ENCODE data around the gene PCGF3.
"Not testable (repeated sequence)": the region's sequence is repeated elsewhere in the genome, so short reads cannot be mapped to it uniquely, and the experiment has no call there.

Gene PCGF3

DNA sequence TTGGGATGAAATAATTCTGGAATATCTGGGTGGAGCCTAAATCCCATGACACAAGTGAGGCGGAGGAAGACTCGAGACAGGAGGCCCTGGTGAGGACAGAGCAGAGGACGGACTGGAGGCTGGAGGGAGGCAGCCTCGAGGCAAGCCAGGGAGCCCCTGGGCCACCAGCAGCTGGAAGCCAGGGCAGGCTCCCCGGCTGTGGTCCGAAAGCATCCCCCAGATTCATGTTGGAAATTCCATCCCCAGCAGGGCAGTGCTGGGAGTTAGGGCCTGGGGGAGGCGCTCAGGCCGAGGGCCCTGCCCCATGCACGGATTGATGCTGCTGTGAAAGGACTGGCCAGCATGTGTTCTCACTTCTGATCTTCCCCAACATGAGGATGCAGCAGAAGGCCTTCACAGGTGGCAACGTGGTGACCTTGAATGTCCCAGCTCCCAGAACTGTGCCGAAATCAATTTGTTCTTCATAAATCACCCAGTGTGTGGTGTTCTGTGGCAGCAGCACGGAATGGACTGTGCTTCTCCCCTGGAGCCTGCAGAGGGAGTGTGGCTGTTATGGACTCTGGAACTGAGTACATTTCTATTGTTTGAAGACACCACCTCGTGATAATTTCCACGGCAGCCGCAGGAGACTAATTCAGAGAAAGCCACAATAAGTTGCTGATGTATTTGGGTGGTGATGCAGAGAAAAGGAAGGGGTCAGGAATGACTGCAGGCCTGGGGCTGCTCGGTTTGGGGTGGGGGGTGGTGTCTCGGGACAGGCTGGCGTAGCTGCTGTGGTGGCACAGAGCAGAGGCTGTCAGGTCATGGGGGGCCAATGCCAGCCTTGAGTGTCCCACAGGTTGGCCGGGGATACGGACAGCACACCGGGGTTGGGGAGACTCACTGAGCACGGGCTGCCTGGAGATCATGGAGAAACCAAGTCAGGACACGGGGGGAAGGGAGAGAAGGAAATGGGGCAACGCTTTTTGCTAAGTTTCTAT lies 56.9 kb downstream of the PCGF3 start:
- DNase-seq (ENCODE audit: low read depth, low spot score), result no peak

GRCh38 chr4:763191-763810 lies 57.7 kb downstream of the PCGF3 start:
- no peak for DNase-seq (ENCODE audit: low read depth, low spot score)

- DNase-seq (ENCODE audit: low read depth, low spot score), result no peak
These were observed 58.3 kb downstream of the PCGF3 start for GRCh38 chr4:763922-764321.

GRCh38 chr4:764405-765169 lies 59.0 kb downstream of the PCGF3 start:
- DNase-seq (ENCODE audit: low read depth, low spot score), result no peak

- DNase-seq (ENCODE audit: low read depth, low spot score), result no peak
These were observed 60.5 kb downstream of the PCGF3 start for GRCh38 chr4:766152-766515.

GRCh38 chr4:766559-767283 lies 61.1 kb downstream of the PCGF3 start:
- DNase-seq (ENCODE audit: low read depth, low spot score), result no peak

- no peak for DNase-seq (ENCODE audit: low read depth, low spot score)
These were observed 62.4 kb downstream of the PCGF3 start for GRCh38 chr4:768076-768475.

- no peak for DNase-seq (ENCODE audit: low read depth, low spot score)
These were observed 63.4 kb downstream of the PCGF3 start for GRCh38 chr4:768995-769394.

DNA sequence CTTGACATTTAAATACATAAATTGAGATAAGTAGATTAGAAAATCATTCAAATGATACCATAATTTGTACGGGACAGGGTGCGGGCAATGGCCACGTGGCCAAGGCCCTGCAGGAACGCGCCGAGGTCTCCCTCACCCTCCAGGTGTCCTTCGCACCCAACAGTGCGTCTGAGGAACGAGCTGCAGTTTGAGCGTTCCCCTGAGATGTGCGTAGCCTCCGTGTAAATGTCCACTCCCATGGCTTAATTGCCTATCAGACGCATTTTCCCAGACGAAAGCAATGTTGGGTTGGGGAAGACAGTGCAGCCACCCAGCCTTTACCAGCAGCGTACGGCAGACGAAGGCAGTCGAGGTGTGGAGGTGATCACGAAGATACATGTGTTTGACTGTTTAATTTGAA lies 63.9 kb downstream of the PCGF3 start:
- DNase-seq (ENCODE audit: low read depth, low spot score), result no peak

DNA sequence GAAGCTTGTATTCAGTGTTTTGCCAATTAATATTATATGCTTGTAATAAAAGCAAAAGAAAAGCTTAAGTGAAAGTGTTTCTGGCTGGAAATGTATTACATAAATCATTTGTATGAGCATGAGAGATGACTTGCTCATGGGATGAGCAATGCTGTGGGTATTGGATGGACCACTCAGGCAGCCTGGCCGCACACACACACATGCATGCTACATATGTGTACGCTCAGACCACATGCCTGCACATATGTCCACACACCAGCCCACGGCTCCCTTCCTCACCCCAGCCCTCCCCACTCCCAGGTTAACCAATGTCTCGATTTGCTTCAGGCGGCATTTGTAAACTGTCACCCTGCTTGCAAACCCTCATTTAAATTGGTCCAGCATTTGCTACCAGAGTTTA lies 64.4 kb downstream of the PCGF3 start:
- DNase-seq (ENCODE audit: low read depth, low spot score), result no peak

- no peak for DNase-seq (ENCODE audit: low read depth, low spot score)
These were observed 65.8 kb downstream of the PCGF3 start for GRCh38 chr4:771464-771863.

DNA sequence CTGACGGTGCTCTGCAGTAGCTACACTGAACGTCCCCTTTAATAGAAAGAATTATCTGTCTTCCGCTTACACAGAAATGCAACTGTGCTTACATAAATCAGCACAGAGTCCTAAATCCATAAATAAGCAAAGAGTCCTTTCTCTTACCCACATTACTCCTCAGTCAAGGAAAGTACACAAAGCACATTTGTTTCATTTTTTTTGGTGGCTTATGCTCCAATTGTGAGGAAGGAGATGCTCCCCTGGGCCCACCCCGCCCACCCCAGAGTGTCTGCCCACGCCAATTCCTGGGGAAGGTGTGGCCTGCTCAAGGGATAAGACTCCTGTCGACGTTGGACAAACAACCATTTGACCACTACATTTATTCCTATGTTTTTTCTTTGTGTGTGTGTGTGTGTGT lies 66.5 kb downstream of the PCGF3 start:
- DNase-seq (ENCODE audit: low read depth, low spot score), result no peak

DNA sequence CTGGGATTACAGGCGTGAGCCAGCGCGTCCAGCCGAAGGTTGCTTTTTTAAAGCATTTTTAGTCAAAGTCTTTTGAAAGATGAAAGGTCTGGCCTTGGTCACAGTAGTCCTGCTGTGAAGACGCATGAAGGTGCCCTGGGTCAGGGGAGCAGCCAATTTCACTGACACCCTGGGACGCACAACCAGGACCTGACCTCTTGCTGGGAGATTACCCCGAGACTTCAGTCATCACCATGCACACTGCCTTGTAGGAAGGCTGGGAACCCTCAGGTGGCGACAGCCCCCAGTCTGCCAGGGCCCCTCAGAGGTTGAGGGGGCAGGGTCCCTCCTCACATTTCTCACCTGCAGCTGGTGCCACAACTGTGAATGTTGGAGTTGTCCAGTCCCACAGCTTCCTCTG lies 67.1 kb downstream of the PCGF3 start:
- no peak for DNase-seq (ENCODE audit: low read depth, low spot score)

- DNase-seq (ENCODE audit: low read depth, low spot score), result no peak
These were observed 67.6 kb downstream of the PCGF3 start for GRCh38 chr4:773214-773613.

DNA sequence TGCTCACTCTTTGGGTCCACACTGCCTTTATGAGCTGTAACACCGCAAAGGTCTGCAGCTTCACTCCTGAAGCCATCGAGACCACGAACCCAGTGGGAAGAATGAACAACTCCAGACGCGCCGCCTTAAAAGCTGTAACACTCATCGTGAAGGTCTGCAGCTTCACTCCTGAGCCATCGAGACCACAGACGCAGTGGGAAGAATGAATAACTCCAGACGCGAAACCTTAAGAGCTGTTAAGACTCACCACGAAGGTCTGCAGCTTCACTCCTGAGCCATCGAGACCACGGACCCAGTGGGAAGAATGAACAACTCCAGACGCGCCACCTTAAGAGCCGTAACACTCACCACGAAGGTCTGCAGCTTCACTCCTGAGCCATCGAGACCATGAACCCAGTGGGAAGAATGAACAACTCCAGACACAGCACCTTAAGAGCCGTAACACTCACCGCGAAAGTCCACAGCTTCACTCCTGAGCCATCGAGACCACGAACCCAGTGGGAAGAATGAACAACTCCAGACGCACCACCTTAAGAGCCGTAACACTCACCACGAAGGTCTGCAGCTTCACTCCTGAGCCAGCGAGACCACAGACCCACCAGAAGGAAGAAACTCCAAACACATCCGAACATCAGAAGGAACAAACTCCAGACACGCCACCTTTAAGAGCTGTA lies 68.9 kb downstream of the PCGF3 start:
- DNase-seq (ENCODE audit: low read depth, low spot score), result not testable (repeated sequence)

- not testable (repeated sequence) for DNase-seq (ENCODE audit: low read depth, low spot score)
These were observed 69.9 kb downstream of the PCGF3 start for GRCh38 chr4:775485-775884.

GRCh38 chr4:776743-777441 lies 71.3 kb downstream of the PCGF3 start:
- no peak for DNase-seq (ENCODE audit: low read depth, low spot score)

GRCh38 chr4:777520-778262 lies 72.1 kb downstream of the PCGF3 start:
- DNase-seq (ENCODE audit: low read depth, low spot score), result no peak

DNA sequence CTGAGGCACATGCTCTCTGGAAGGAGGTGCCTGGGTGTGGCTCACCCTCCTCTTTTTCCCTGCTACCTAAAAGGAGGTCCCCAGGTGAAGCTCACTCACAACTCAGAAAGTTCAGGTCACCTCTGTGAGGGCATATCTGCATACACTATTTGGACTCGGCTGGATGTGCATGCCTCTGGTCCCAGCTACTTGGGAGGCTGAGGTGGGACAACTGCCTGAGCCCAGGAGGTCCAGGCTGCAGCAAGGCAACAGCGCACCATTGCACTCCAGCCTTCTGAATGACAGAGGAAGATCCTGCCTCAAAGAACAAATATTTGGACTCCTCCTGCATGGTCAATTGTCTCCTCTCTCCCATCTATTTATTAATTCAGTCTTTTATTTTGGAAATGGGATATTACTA lies 73.9 kb downstream of the PCGF3 start:
- no peak for DNase-seq (ENCODE audit: low read depth, low spot score)

DNA sequence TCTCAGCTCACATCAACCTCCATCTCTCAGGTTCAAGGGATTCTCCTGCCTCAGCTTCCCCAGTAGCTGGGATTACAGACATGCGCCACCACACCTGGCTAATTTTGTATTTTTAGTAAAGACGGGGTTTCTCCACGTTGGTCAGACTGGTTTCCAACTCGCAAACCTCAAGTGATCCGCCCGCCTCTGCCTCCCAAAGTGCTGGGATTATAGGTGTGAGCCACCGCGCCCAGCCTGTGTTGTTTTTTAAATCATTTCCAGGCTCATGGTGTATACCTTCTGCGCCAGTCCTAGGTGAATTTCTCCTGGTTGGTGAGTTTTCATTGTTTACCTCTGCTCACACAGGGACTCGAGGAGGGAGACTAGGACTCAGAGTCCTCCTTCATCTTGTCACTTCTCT lies 74.6 kb downstream of the PCGF3 start:
- not testable (repeated sequence) for DNase-seq (ENCODE audit: low read depth, low spot score)
